Ishikawa (cell line): ENCODE measurements around the gene MYH9.

Experiments used
- CEBPB ChIP-seq: IDR thresholded peaks from 2 replicates; pipeline ENCODE4 v1.6.1; 2012
- CREB1 ChIP-seq: IDR thresholded peaks from 2 replicates; pipeline ENCODE4 v1.6.1; 2012; ENCODE audit warnings: low read depth
- EP300 ChIP-seq: IDR thresholded peaks from 2 replicates; pipeline ENCODE4 v1.6.1; 2012; ENCODE audit warnings: borderline replicate concordance
- RAD21 ChIP-seq: IDR thresholded peaks from 2 replicates; pipeline ENCODE4 v1.6.1; 2012; ENCODE audit warnings: low read depth
- TAF1 ChIP-seq: IDR thresholded peaks from 2 replicates; pipeline ENCODE4 v1.6.1; 2012; ENCODE audit warnings: low read depth, mild to moderate bottlenecking
- TEAD4 ChIP-seq: IDR thresholded peaks from 2 replicates; pipeline ENCODE4 v1.6.1; 2012
- ZBTB7A ChIP-seq: IDR thresholded peaks from 2 replicates; pipeline ENCODE4 v1.6.1; 2012; ENCODE audit warnings: low read depth
- TF ChIP-seq, protein P1 (sequence below): IDR thresholded peaks from 2 replicates; pipeline ENCODE4 v1.6.1; 2012; ENCODE audit warnings: low read depth, mild to moderate bottlenecking
- TF ChIP-seq, protein P2 (sequence below): IDR thresholded peaks from 2 replicates; pipeline ENCODE4 v1.6.1; 2012
- TF ChIP-seq, protein P3 (sequence below): IDR thresholded peaks from 2 replicates; pipeline ENCODE4 v1.6.1; 2012

DNA sequence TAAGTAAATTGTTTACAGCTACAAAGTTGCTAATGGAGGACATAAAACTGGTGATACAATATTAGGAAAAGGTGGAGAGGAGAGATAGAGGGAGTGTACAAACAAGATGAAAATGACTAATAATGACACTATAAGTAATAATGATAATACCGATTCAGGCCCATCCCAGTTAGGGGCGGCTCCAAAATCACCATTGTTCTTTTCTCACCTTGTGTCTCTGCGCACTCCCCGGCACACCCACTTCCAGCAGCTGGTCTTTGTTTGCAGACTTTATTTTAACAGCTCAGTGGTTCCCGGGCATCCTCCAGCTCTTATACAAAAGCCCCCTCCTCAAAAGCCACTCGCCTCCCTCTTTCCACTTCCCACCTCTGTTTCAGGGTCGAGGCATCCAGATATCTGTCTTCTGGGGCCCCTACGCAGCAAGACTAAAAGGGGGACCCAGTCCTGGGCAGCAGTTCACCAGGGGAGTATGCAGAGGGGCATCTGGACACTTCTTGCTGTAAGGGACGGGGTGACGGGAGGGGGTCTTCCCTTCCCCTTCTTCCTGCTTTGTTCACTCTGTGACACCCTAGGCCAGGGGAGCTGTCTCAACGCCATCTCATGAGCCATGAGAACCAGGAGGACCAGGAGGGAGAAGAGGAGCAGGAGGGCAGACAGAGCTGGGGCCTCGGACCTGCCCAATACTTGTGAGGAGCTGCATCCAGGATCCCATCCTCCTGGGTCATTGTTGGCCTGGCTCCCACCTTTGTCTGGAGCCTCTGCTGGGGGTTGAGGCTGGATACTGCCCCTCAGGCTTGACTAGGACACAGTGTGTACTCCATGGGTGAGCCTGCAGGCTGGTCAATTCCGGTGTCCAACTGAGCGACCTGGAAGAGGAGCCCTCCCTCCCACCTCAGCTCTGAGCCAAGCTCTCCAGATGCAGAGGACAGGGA lies 151.1 kb downstream of the MYH9 start:
- TF ChIP-seq, protein P1, sequence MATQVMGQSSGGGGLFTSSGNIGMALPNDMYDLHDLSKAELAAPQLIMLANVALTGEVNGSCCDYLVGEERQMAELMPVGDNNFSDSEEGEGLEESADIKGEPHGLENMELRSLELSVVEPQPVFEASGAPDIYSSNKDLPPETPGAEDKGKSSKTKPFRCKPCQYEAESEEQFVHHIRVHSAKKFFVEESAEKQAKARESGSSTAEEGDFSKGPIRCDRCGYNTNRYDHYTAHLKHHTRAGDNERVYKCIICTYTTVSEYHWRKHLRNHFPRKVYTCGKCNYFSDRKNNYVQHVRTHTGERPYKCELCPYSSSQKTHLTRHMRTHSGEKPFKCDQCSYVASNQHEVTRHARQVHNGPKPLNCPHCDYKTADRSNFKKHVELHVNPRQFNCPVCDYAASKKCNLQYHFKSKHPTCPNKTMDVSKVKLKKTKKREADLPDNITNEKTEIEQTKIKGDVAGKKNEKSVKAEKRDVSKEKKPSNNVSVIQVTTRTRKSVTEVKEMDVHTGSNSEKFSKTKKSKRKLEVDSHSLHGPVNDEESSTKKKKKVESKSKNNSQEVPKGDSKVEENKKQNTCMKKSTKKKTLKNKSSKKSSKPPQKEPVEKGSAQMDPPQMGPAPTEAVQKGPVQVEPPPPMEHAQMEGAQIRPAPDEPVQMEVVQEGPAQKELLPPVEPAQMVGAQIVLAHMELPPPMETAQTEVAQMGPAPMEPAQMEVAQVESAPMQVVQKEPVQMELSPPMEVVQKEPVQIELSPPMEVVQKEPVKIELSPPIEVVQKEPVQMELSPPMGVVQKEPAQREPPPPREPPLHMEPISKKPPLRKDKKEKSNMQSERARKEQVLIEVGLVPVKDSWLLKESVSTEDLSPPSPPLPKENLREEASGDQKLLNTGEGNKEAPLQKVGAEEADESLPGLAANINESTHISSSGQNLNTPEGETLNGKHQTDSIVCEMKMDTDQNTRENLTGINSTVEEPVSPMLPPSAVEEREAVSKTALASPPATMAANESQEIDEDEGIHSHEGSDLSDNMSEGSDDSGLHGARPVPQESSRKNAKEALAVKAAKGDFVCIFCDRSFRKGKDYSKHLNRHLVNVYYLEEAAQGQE: no peak
- TF ChIP-seq TAF1 (no peak), ZBTB7A (no peak), CEBPB (no peak), EP300 (no peak), CREB1 (no peak), TEAD4 (no peak), RAD21 (no peak)
- TF ChIP-seq, protein P2, sequence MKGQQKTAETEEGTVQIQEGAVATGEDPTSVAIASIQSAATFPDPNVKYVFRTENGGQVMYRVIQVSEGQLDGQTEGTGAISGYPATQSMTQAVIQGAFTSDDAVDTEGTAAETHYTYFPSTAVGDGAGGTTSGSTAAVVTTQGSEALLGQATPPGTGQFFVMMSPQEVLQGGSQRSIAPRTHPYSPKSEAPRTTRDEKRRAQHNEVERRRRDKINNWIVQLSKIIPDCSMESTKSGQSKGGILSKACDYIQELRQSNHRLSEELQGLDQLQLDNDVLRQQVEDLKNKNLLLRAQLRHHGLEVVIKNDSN: no peak
- TF ChIP-seq, protein P3, sequence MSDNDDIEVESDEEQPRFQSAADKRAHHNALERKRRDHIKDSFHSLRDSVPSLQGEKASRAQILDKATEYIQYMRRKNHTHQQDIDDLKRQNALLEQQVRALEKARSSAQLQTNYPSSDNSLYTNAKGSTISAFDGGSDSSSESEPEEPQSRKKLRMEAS: no peak
